Glomerular endothelial cell (primary cell): ENCODE results near the gene PPP4R2. TPM values are rescaled to one million over a fixed set of nuclear protein-coding genes. Genes with fewer than 3 reads are reported as not detected.
A peak's percentile ranks its signal among the peaks of the same experiment; 100 is the strongest.
"Not testable (repeated sequence)": the region's sequence is repeated elsewhere in the genome, so short reads cannot be mapped to it uniquely, and the experiment has no call there.

Experiments
- DNase-seq: peaks from one replicate; pipeline ENCODE4 v3.0.0-alpha.2; 2011; ENCODE audit warnings: low read depth, low spot score; ENCODE audit errors: extremely low read depth
- total RNA-seq: library from RNA; depleted of rRNA; stranded (reverse); fragments of >200 nt; gene quantifications from 2 replicates; pipeline ENCODE4 v1.2.3, GENCODE V29; 2015

PPP4R2 gene
- total RNA-seq, 1 donor from 2014 or later: 37.0 TPM

- not testable (repeated sequence) for DNase-seq
These were observed 69.6 kb downstream of the PPP4R2 start for GRCh38 chr3:73066243-73066642.

- no peak for DNase-seq
These were observed 71.8 kb downstream of the PPP4R2 start for GRCh38 chr3:73068419-73068818.

GRCh38 chr3:73069187-73069586 is 72.6 kb downstream of the PPP4R2 start:
- DNase-seq: no peak

- no peak for DNase-seq
These were observed 73.3 kb downstream of the PPP4R2 start for GRCh38 chr3:73069775-73070444.

- DNase-seq: no peak
These were observed 74.3 kb downstream of the PPP4R2 start for GRCh38 chr3:73070675-73071575.

- no peak for DNase-seq
These were observed 75.3 kb downstream of the PPP4R2 start for GRCh38 chr3:73071952-73072351.

GRCh38 chr3:73072634-73073033 is 76.0 kb downstream of the PPP4R2 start:
- DNase-seq: no peak

- no peak for DNase-seq
These were observed 76.6 kb downstream of the PPP4R2 start for GRCh38 chr3:73073091-73073707.

- no peak for DNase-seq
These were observed 78.2 kb downstream of the PPP4R2 start for GRCh38 chr3:73074781-73075180.

GRCh38 chr3:73080216-73080966 is 83.8 kb downstream of the PPP4R2 start:
- no peak for DNase-seq

GRCh38 chr3:73081140-73081539 is 84.5 kb downstream of the PPP4R2 start:
- no peak for DNase-seq

GRCh38 chr3:73084170-73084569 is 87.6 kb downstream of the PPP4R2 start:
- no peak for DNase-seq

GRCh38 chr3:73086071-73086494 is 89.5 kb downstream of the PPP4R2 start:
- no peak for DNase-seq

GRCh38 chr3:73094129-73094528 is 97.5 kb downstream of the PPP4R2 start:
- no peak for DNase-seq

GRCh38 chr3:73094951-73095350 is 98.3 kb downstream of the PPP4R2 start:
- no peak for DNase-seq

- DNase-seq: no peak
These were observed 99.6 kb downstream of the PPP4R2 start for GRCh38 chr3:73096169-73096568.

- no peak for DNase-seq
These were observed 101.4 kb downstream of the PPP4R2 start for GRCh38 chr3:73098026-73098425.

- DNase-seq: no peak
These were observed 102.3 kb downstream of the PPP4R2 start for GRCh38 chr3:73098873-73099272.

GRCh38 chr3:73100741-73101559 is 104.3 kb downstream of the PPP4R2 start:
- peak; percentile 44 for DNase-seq

GRCh38 chr3:73101881-73102280 is 105.3 kb downstream of the PPP4R2 start:
- DNase-seq: no peak
